Endothelial cell of umbilical vein (primary cell): ENCODE measurements around the gene SLC38A1. TPM values are rescaled to one million over a fixed set of nuclear protein-coding genes. Genes with fewer than 3 reads are reported as not detected.

Experiments
- BruUV-seq: library from RNA; stranded (reverse); fragments of 400-500 nt; replicated peaks from 2 replicates; lab custom pipeline; 2021; lab: Mats Ljungman, UMichigan
- CTCF ChIA-PET: fragments of 300-600, 350-600 bp; sonication (Branson Sonifier 250); formaldehyde crosslinking; loops from one replicate; lab custom pipeline; 2021; ENCODE audit warnings: antibody characterized with exemption, inconsistent platforms; lab: Charles Lee
- POLR2A ChIA-PET: fragments of 300-600, 350-600 bp; sonication (Branson Sonifier 250); formaldehyde crosslinking; loops from one replicate; lab custom pipeline; 2021; ENCODE audit warnings: antibody characterized with exemption, inconsistent platforms; lab: Charles Lee
- DNase-seq: peaks from one replicate; pipeline ENCODE4 v3.0.0-alpha.2; 2011; ENCODE audit warnings: low read depth, low spot score
- FAIRE-seq: peaks from 2 replicates; lab custom pipeline; 2011; peaks lifted over from hg19 to GRCh38; lab: Jason Lieb, UNC
- H2AFZ ChIP-seq: 2 replicates; pipeline ENCODE4 v1.6.0; 2012; ENCODE audit warnings: low read depth, low read length, control low read depth, inconsistent platforms
- H3K27ac ChIP-seq: 2 replicates; pipeline ENCODE4 v1.5.1; 2011; ENCODE audit warnings: low read depth, mild to moderate bottlenecking, control low read depth, low read length, moderate library complexity; ENCODE audit not compliant: insufficient read depth
- H3K27me3 ChIP-seq, 2 experiments: 2 replicates each; pipeline versions ENCODE4 v1.6.0 to v1.6.1; 2011; ENCODE audit warnings: low read length in 2 of 2, mixed read lengths in 1 of 2; ENCODE audit not compliant: control insufficient read depth in 2 of 2, insufficient read depth in 2 of 2
- H3K36me3 ChIP-seq, 2 experiments: 2 replicates in 1 of 2; 3 replicates in 1 of 2; pipeline ENCODE4 v1.5.1; 2011; ENCODE audit warnings: low read length in 2 of 2, mild to moderate bottlenecking in 1 of 2, moderate library complexity in 1 of 2; ENCODE audit not compliant: control insufficient read depth in 2 of 2, insufficient read depth in 2 of 2; ENCODE audit errors: extremely low read depth in 1 of 2
- H3K4me1 ChIP-seq: 3 replicates; pipeline ENCODE4 v1.5.1; 2011; ENCODE audit warnings: mild to moderate bottlenecking, low read length; ENCODE audit not compliant: control insufficient read depth, insufficient read depth; ENCODE audit errors: extremely low read depth
- H3K4me2 ChIP-seq: 2 replicates; pipeline ENCODE4 v1.6.1; 2011; ENCODE audit warnings: low read length, control low read depth, mixed read lengths; ENCODE audit not compliant: insufficient read depth
- H3K4me3 ChIP-seq, 3 experiments: fragments of 200-600 bp in 1 of 3; sonication (generic), shearing (Covaris generic) in 1 of 3; replicated peaks in 1 of 3; 2 replicates each; pipeline ENCODE4 v1.5.1; 2011 to 2016; ENCODE audit warnings: control low read depth in 3 of 3, low read length in 3 of 3, mild to moderate bottlenecking in 2 of 3, inconsistent platforms in 1 of 3, low read depth in 1 of 3, moderate library complexity in 1 of 3; ENCODE audit not compliant: insufficient read depth in 1 of 3
- H3K79me2 ChIP-seq: 2 replicates; pipeline ENCODE4 v1.6.0; 2012; ENCODE audit warnings: low read length, inconsistent platforms; ENCODE audit not compliant: control insufficient read depth, insufficient read depth
- H3K9ac ChIP-seq: replicated peaks from 2 replicates; pipeline ENCODE3; 2011; ENCODE audit warnings: low read length, control low read depth; ENCODE audit not compliant: insufficient read depth; ENCODE audit errors: extremely low read depth
- H3K9me1 ChIP-seq: replicated peaks from 3 replicates; pipeline ENCODE4 v1.6.0; 2011; ENCODE audit warnings: mild to moderate bottlenecking, low read length; ENCODE audit not compliant: control insufficient read depth, insufficient read depth; ENCODE audit errors: extremely low read depth
- H3K9me3 ChIP-seq: replicated peaks from 2 replicates; pipeline ENCODE4 v1.5.1; 2012; ENCODE audit warnings: low read length, inconsistent platforms; ENCODE audit not compliant: control insufficient read depth, insufficient read depth
- H4K20me1 ChIP-seq: replicated peaks from 2 replicates; pipeline ENCODE3; 2011; ENCODE audit warnings: mild to moderate bottlenecking, low read length; ENCODE audit not compliant: control insufficient read depth, insufficient read depth; ENCODE audit errors: extremely low read depth
- CTCF ChIP-seq, 2 donors: IDR thresholded peaks; 1 replicate in 1 of 2; 2 replicates in 1 of 2; pipeline ENCODE4 v1.5.1; 2011; ENCODE audit warnings: low read length in 2 of 2, mild to moderate bottlenecking in 2 of 2, moderate library complexity in 2 of 2, control low read depth in 1 of 2, inconsistent platforms in 1 of 2, low read depth in 1 of 2; ENCODE audit not compliant: insufficient read depth in 1 of 2; ENCODE audit errors: extremely low read depth in 1 of 2
- EZH2 ChIP-seq: IDR thresholded peaks from 2 replicates; pipeline ENCODE4 v1.6.1; 2012; ENCODE audit warnings: borderline replicate concordance, low read depth, mild to moderate bottlenecking, moderate library complexity, low read length, inconsistent platforms; ENCODE audit not compliant: severe bottlenecking
- FOS ChIP-seq: IDR thresholded peaks from 2 replicates; pipeline ENCODE4 v1.6.1; 2011; ENCODE audit warnings: mild to moderate bottlenecking, low read length, moderate library complexity, borderline replicate concordance; ENCODE audit not compliant: insufficient read depth
- GATA2 ChIP-seq: IDR thresholded peaks from 2 replicates; pipeline ENCODE4 v1.7.0; 2011; ENCODE audit warnings: low read depth, mild to moderate bottlenecking, moderate library complexity, mixed read lengths, low read length; ENCODE audit not compliant: insufficient read length, insufficient read depth
- JUN ChIP-seq: IDR thresholded peaks from 2 replicates; pipeline ENCODE4 v1.6.1; 2011; ENCODE audit warnings: borderline replicate concordance, low read depth; ENCODE audit not compliant: insufficient read length, insufficient read depth
- MAX ChIP-seq: IDR thresholded peaks from 2 replicates; pipeline ENCODE4 v1.6.1; 2011; ENCODE audit not compliant: insufficient read depth, insufficient read length
- MYC ChIP-seq: IDR thresholded peaks from one replicate; pipeline ENCODE4 v1.6.1; 2011; ENCODE audit warnings: mild to moderate bottlenecking, low read depth, low read length
- POLR2A ChIP-seq: IDR thresholded peaks from 2 replicates; pipeline ENCODE4 v1.6.1; 2012; ENCODE audit warnings: low read depth, mild to moderate bottlenecking, control low read depth, low read length
- POLR2AphosphoS5 ChIP-seq: IDR thresholded peaks from 2 replicates; pipeline ENCODE4 v1.6.1; 2012; ENCODE audit warnings: low read depth, mild to moderate bottlenecking, control low read depth, low read length, moderate library complexity; ENCODE audit not compliant: insufficient read depth
- dilution Hi-C: fragments of 300-500 bp; cut with MboI; formaldehyde crosslinking; loops from one replicate; pipeline ENCODE4 v1.15.0; 2019; ENCODE audit warnings: low sequenced_read_pairs; ENCODE audit not compliant: extremely low pct_ligation_motif_present
- intact Hi-C: fragments of 100-400 bp; cut with micrococcal nuclease; formaldehyde crosslinking; loops from one replicate; pipeline ENCODE4 v1.10.0; 2022
- polyA plus RNA-seq, 4 experiments: library from polyadenylated mRNA; depleted of rRNA in 3 of 4; stranded (reverse) in 3 of 4; unstranded in 1 of 4; fragments of >200 nt; gene quantifications; 2 replicates each; pipeline versions ENCODE4 v1.2.1 to v1.2.3, GENCODE V29; 2011 to 2012; ENCODE audit warnings: missing spikeins in 1 of 4
- total RNA-seq: library from RNA; stranded (reverse); gene quantifications from 2 replicates; pipeline ENCODE4 v1.2.3, GENCODE V29; 2021

SLC38A1 gene
- total and polyA plus RNA-seq, 2 donors (not counting 3 experiments of a cell fraction or from before 2014, with no cell fraction given), result 23.6 to 86.4 TPM

- dilution Hi-C loops, result no loop called here
- no TSS peak for BruUV-seq
- Histone ChIP-seq H4K20me1 (no peaks in the 10 kb centered on the region), H3K9ac (no peak overlapping the region), H3K27me3 (no peaks in the 10 kb centered on the region), H3K4me2 (no peak overlapping the region), H3K79me2 (peaks cover 86% of the 10 kb centered on the region), H3K9me3 (no peaks in the 10 kb centered on the region), H3K9me1 (no peaks in the 10 kb centered on the region), H3K27ac (no peak overlapping the region), H3K36me3 (peaks cover 0 to 4% of the 10 kb centered on the region in 2 experiments), H3K4me3 (no peak overlapping the region), H2AFZ (no peak overlapping the region), H3K4me1 (peaks cover 9% of the 10 kb centered on the region)
- intact Hi-C loops, result no loop called here
- DNase-seq (no peak), FAIRE-seq (no peak)
- ChIA-PET POLR2A (no interaction called here), CTCF (interaction anchor here (1.2 kb wide), 1 partner anchor 15 kb away, joined by 3 read pairs; no protein-coding TSS in a partner anchor)
- TF ChIP-seq POLR2AphosphoS5 (no peak), FOS (no peak), EZH2 (no peak), POLR2A (no peak), GATA2 (no peak), CTCF (IDR thresholded peaks at IDR 0.05; ENCODE audit: extremely low read depth in 1 of 2, insufficient read depth in 1 of 2, low read depth in 1 of 2, low read length in 2 of 2) (no peak), MYC (no peak), MAX (no peak), JUN (no peak)
Observed at GRCh38 chr12:46240436-46240835, 28.4 kb downstream of the SLC38A1 start.
